ENCODE data around the gene ZNF385C.

- TF ChIP-seq EZH2 (IDR thresholded peaks at IDR 0.05; ENCODE audit: insufficient read depth, poor library complexity, severe bottlenecking) = no peak
- TF ChIP-seq EZH2phosphoT487 (IDR thresholded peaks at IDR 0.05; ENCODE audit: insufficient read depth, low read depth) = no peak
These were observed 109.9 kb downstream of the ZNF385C start for GRCh38 chr17:41988418-41988817.
